PC-3 (cell line): Measurements from ENCODE around the gene RBBP5. TPM values are rescaled to one million over a fixed set of nuclear protein-coding genes. Genes with fewer than 3 reads are reported as not detected.

Experiments
- ATAC-seq: fragments of 200-7000 bp; cut with Tn5 transposase; 2 replicates; pipeline ENCODE4 v1.9.1; 2020; ENCODE audit warnings: mild to moderate bottlenecking, moderate library complexity
- BruUV-seq: library from RNA; stranded (reverse); fragments of 400-500 nt; replicated peaks from 2 replicates; lab custom pipeline; 2021; lab: Mats Ljungman, UMichigan
- CTCF ChIA-PET: fragments of 300-600 bp; sonication (Branson Sonifier 250); formaldehyde crosslinking; loops from one replicate; lab custom pipeline; 2022; ENCODE audit warnings: antibody characterized with exemption; lab: Charles Lee
- POLR2A ChIA-PET: fragments of 300-600 bp; sonication (Branson Sonifier 250); formaldehyde crosslinking; loops from one replicate; lab custom pipeline; 2022; ENCODE audit warnings: antibody characterized with exemption; ENCODE audit not compliant: unreplicated experiment; lab: Charles Lee
- DNase-seq: peaks from one replicate; pipeline ENCODE4 v3.0.0-alpha.2; 2015
- H2AFZ ChIP-seq: fragments of 300-600 bp; sonication (generic); 2 replicates; pipeline ENCODE4 v1.6.0; 2016; ENCODE audit warnings: antibody characterized with exemption, low read length
- H3F3A ChIP-seq: fragments of 300-600 bp; sonication (generic); one replicate; pipeline ENCODE4 v1.6.0; 2017; ENCODE audit warnings: antibody characterized with exemption, low read length, control low read depth, mild to moderate bottlenecking; ENCODE audit not compliant: unreplicated experiment
- H3K27ac ChIP-seq: fragments of 300-600 bp; sonication (generic); 2 replicates; pipeline ENCODE4 v1.5.1; 2016; ENCODE audit warnings: mild to moderate bottlenecking, low read length
- H3K27me3 ChIP-seq: fragments of 300-600 bp; sonication (generic); 2 replicates; pipeline ENCODE4 v1.6.1; 2016; ENCODE audit warnings: low read length, mixed read lengths
- H3K36me3 ChIP-seq: fragments of 300-600 bp; sonication (generic); 2 replicates; pipeline ENCODE4 v1.6.1; 2016; ENCODE audit warnings: low read depth, mixed run types, low read length, mixed read lengths
- H3K4me1 ChIP-seq: fragments of 300-600 bp; sonication (generic); 2 replicates; pipeline ENCODE4 v1.5.1; 2016; ENCODE audit warnings: low read length; ENCODE audit not compliant: insufficient read depth
- H3K4me2 ChIP-seq: fragments of 300-600 bp; sonication (generic); 2 replicates; pipeline ENCODE4 v1.6.0; 2016; ENCODE audit warnings: low read length
- H3K4me3 ChIP-seq: fragments of 300-600 bp; sonication (generic); 2 replicates; pipeline ENCODE4 v1.5.1; 2016; ENCODE audit warnings: mild to moderate bottlenecking, low read length, mixed read lengths
- H3K79me2 ChIP-seq: fragments of 300-600 bp; sonication (generic); 2 replicates; pipeline ENCODE4 v1.6.1; 2017; ENCODE audit warnings: low read length, mixed read lengths
- H3K9ac ChIP-seq: fragments of 300-600 bp; sonication (generic); 2 replicates; pipeline ENCODE4 v1.6.0; 2016; ENCODE audit warnings: mild to moderate bottlenecking, low read length
- H3K9me2 ChIP-seq: fragments of 300-600 bp; sonication (generic); replicated peaks from 2 replicates; pipeline ENCODE4 v1.6.1; 2016; ENCODE audit warnings: mixed run types, low read length, mixed read lengths
- H3K9me3 ChIP-seq: fragments of 300-600 bp; sonication (generic); 2 replicates; pipeline ENCODE4 v1.6.1; 2016; ENCODE audit warnings: low read length, mixed read lengths
- H4K20me1 ChIP-seq: fragments of 300-600 bp; sonication (generic); 2 replicates; pipeline ENCODE4 v1.6.1; 2016; ENCODE audit warnings: low read length, mixed read lengths
- CTCF ChIP-seq: fragments of 300-600 bp; sonication (generic); conservative IDR thresholded peaks from 2 replicates; pipeline ENCODE4 v1.5.1; 2017; ENCODE audit warnings: antibody characterized with exemption, low read depth, mild to moderate bottlenecking, low read length
- EZH2 ChIP-seq: fragments of 300-600 bp; sonication (generic); IDR thresholded peaks from one replicate; pipeline ENCODE4 v1.6.1; 2017; ENCODE audit warnings: antibody characterized with exemption, mild to moderate bottlenecking, low read length; ENCODE audit not compliant: unreplicated experiment
- EZH2phosphoT487 ChIP-seq: fragments of 300-600 bp; sonication (generic); IDR thresholded peaks from 2 replicates; pipeline ENCODE4 v1.6.1; 2018; ENCODE audit warnings: mild to moderate bottlenecking, antibody characterized with exemption, low read length, borderline replicate concordance
- intact Hi-C: fragments of 100-400 bp; cut with micrococcal nuclease; formaldehyde crosslinking; loops from 2 replicates; pipeline ENCODE4 v1.9.0; 2023
- total RNA-seq: library from RNA; depleted of rRNA; stranded (reverse); fragments of >200 nt; gene quantifications from 2 replicates; pipeline ENCODE4 v1.2.3, GENCODE V29; 2014

The RBBP5 gene
- total RNA-seq, 1 experiment from 2014 or later = 41.7 TPM

GRCh38 chr1:205142102-205142469 lies 20.3 kb upstream of the RBBP5 start:
- TF ChIP-seq CTCF (no peak), EZH2 (no peak), EZH2phosphoT487 (no peak)
- H3K36me3 ChIP-seq = peaks cover under 1% of the 10 kb centered on the region; the same call in 1 of the 2 replicates
- H3K9me3 ChIP-seq = no peaks in the 10 kb centered on the region
- CTCF ChIA-PET = interaction anchor here (0.6 to 1.5 kb wide), 7 partner anchors 9 to 153 kb away, joined by 3 to 9 read pairs (median 3); partner anchors contain the start of gene RBBP5
- H3K79me2 ChIP-seq = no peaks in the 10 kb centered on the region
- BruUV-seq = no TSS peak
- peaks cover 10% of the 10 kb centered on the region for H3K4me1 ChIP-seq
- ATAC-seq = peak; percentile 26
- no peak overlapping the region for H3K4me3 ChIP-seq
- H3K9ac ChIP-seq = no peak overlapping the region
- H4K20me1 ChIP-seq = no peaks in the 10 kb centered on the region
- H2AFZ ChIP-seq = peak overlapping the region; percentile 27; the same call in 1 of the 2 replicates
- H3K9me2 ChIP-seq = no peaks in the 10 kb centered on the region
- POLR2A ChIA-PET = no interaction called here
- DNase-seq = no peak
- no peaks in the 10 kb centered on the region for H3F3A ChIP-seq
- H3K27ac ChIP-seq = no peak overlapping the region
- intact Hi-C loops = loop anchor here (5.0 to 10.0 kb wide), 2 partner anchors 115 to 147 kb away; no protein-coding TSS in a partner anchor
- H3K4me2 ChIP-seq = peak overlapping the region; percentile 50
- H3K27me3 ChIP-seq = no peaks in the 10 kb centered on the region

GRCh38 chr1:205141236-205142101 lies 19.7 kb upstream of the RBBP5 start:
- Histone ChIP-seq H3K36me3 (no peaks in the 10 kb centered on the region; the same call in 1 of the 2 replicates), H3K79me2 (no peaks in the 10 kb centered on the region), H3K4me3 (no peak overlapping the region), H3K4me2 (peak overlapping the region; percentile 50), H4K20me1 (no peaks in the 10 kb centered on the region), H2AFZ (peak overlapping the region; percentile 27; the same call in 1 of the 2 replicates), H3K9me3 (no peaks in the 10 kb centered on the region), H3K4me1 (peaks cover 10% of the 10 kb centered on the region), H3K9me2 (no peaks in the 10 kb centered on the region), H3K27ac (no peak overlapping the region), H3K9ac (no peak overlapping the region), H3F3A (no peaks in the 10 kb centered on the region), H3K27me3 (no peaks in the 10 kb centered on the region)
- ChIA-PET POLR2A (interaction anchor here (0.6 kb wide), 2 partner anchors 105 to 394 kb away, joined by 3 to 6 read pairs; no protein-coding TSS in a partner anchor), CTCF (interaction anchor here (0.6 to 1.5 kb wide), 12 partner anchors 9 to 745 kb away, joined by 3 to 9 read pairs (median 4); partner anchors contain the start of gene RBBP5)
- no TSS peak for BruUV-seq
- DNase-seq (peak; percentile 90), ATAC-seq (peak; percentile 92)
- intact Hi-C loops = loop anchor here (5.0 to 10.0 kb wide), 2 partner anchors 116 to 147 kb away; no protein-coding TSS in a partner anchor
- TF ChIP-seq EZH2phosphoT487 (no peak), CTCF (peak; percentile 93)
